GM23248 (cell line): Measurements from ENCODE around the gene TRIM42. TPM values are rescaled to one million over a fixed set of nuclear protein-coding genes. Genes with fewer than 3 reads are reported as not detected.

Experiments
- DNase-seq: peaks from one replicate; pipeline ENCODE4 v3.0.0-alpha.2; 2015
- H2AFZ ChIP-seq: fragments of 200-600 bp; sonication (generic); 2 replicates; pipeline ENCODE4 v1.6.1; 2016; ENCODE audit warnings: antibody characterized with exemption
- H3F3A ChIP-seq: fragments of 200-600 bp; sonication (generic); 2 replicates; pipeline ENCODE4 v1.6.1; 2016; ENCODE audit warnings: mild to moderate bottlenecking, antibody characterized with exemption, mixed run types; ENCODE audit not compliant: insufficient read depth
- H3K27ac ChIP-seq: fragments of 200-600 bp; sonication (generic); 2 replicates; pipeline ENCODE4 v1.5.1; 2016; ENCODE audit warnings: mild to moderate bottlenecking
- H3K27me3 ChIP-seq: fragments of 200-600 bp; sonication (generic); replicated peaks from 2 replicates; pipeline ENCODE4 v1.6.1; 2016; ENCODE audit warnings: mild to moderate bottlenecking; ENCODE audit not compliant: insufficient read depth
- H3K36me3 ChIP-seq: fragments of 200-600 bp; sonication (generic); 2 replicates; pipeline ENCODE4 v1.6.1; 2016; ENCODE audit warnings: low read depth, mild to moderate bottlenecking
- H3K4me1 ChIP-seq: fragments of 200-600 bp; sonication (generic); 2 replicates; pipeline ENCODE4 v1.6.1; 2016; ENCODE audit warnings: mild to moderate bottlenecking; ENCODE audit not compliant: insufficient read depth
- H3K4me2 ChIP-seq: fragments of 200-600 bp; sonication (generic); one replicate; pipeline ENCODE4 v1.6.1; 2016; ENCODE audit warnings: mild to moderate bottlenecking; ENCODE audit not compliant: unreplicated experiment
- H3K4me3 ChIP-seq: fragments of 200-600 bp; sonication (generic); 2 replicates; pipeline ENCODE4 v1.5.1; 2016; ENCODE audit warnings: mild to moderate bottlenecking
- H3K79me2 ChIP-seq: fragments of 200-600 bp; sonication (generic); 2 replicates; pipeline ENCODE4 v1.6.1; 2016; ENCODE audit warnings: mild to moderate bottlenecking; ENCODE audit not compliant: insufficient read depth
- H3K9ac ChIP-seq: fragments of 200-600 bp; sonication (generic); 2 replicates; pipeline ENCODE4 v1.6.1; 2016; ENCODE audit warnings: mild to moderate bottlenecking
- H3K9me2 ChIP-seq: fragments of 200-600 bp; sonication (generic); 2 replicates; pipeline ENCODE4 v1.6.1; 2016; ENCODE audit warnings: mixed run types, mild to moderate bottlenecking, moderate library complexity; ENCODE audit not compliant: insufficient read depth
- H3K9me3 ChIP-seq: fragments of 200-600 bp; sonication (generic); one replicate; pipeline ENCODE4 v1.6.1; 2017; ENCODE audit warnings: low read depth
- H4K20me1 ChIP-seq: fragments of 200-600 bp; sonication (generic); 2 replicates; pipeline ENCODE4 v1.6.0; 2016; ENCODE audit not compliant: insufficient read depth
- EZH2 ChIP-seq: fragments of 200-600 bp; sonication (generic); IDR thresholded peaks from 2 replicates; pipeline ENCODE4 v1.6.1; 2018; ENCODE audit warnings: antibody characterized with exemption, mild to moderate bottlenecking; ENCODE audit not compliant: insufficient read depth, poor library complexity, severe bottlenecking
- EZH2phosphoT487 ChIP-seq: fragments of 200-600 bp; sonication (generic); IDR thresholded peaks from 2 replicates; pipeline ENCODE4 v1.6.1; 2018; ENCODE audit warnings: antibody characterized with exemption, moderate library complexity, mild to moderate bottlenecking, low read depth; ENCODE audit not compliant: insufficient read depth
- WGBS, 2 experiments: methylation state at CpG; one replicate each; pipeline ENCODE4 v1.1.6; 2015 to 2017; ENCODE audit warnings: low lambda C conversion rate in 2 of 2, low coverage in 1 of 2; ENCODE audit errors: missing lambda C conversion rate in 2 of 2; 5-methylcytosine and 5-hydroxymethylcytosine counted together
- in situ Hi-C: fragments of 300-500 bp; cut with MboI; formaldehyde crosslinking; loops from 2 replicates; pipeline ENCODE4 v1.15.0; 2020
- polyA plus RNA-seq: library from polyadenylated mRNA; unstranded; fragments of >200 nt; fragmentation: Nextera tagmentation; extraction: Ambion mirVana; gene quantifications from 2 replicates; pipeline ENCODE4 v1.2.1, GENCODE V29; 2016
- total RNA-seq: library from RNA; depleted of rRNA; stranded (reverse); fragments of >200 nt; shearing (Covaris generic); gene quantifications from 2 replicates; pipeline ENCODE4 v1.2.3, GENCODE V29; 2014

Gene TRIM42
- total and polyA plus RNA-seq, 2 experiments from 2014 or later, result not detected

DNA sequence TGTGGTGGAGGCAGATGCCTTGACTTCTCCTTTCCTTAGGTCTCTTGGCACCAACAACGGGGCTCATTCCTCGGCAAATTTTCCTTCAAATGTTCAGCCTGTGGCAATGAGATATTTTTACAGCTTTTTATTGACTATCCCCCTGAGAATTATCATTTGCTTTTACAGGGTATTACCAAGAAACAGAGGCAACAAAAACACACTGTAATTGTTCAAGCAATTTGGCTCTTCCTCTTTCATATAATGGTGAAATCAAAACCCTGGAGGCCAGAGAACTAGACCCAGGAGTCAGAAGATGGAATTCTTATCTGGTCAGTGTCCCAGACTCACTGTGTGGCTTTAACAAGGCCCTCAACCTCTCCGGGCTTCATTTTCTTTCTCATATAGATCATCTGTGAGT is 40.1 kb downstream of the TRIM42 start:
- no peaks in the 10 kb centered on the region for H3K9me3 ChIP-seq
- no peaks in the 10 kb centered on the region for H3K36me3 ChIP-seq
- WGBS, 2 experiments, result 2 to 9% methylated on average over 3 of the region's 3 CpGs

GRCh38 chr3:140719841-140720614 is 42.2 kb downstream of the TRIM42 start:
- Histone ChIP-seq H4K20me1 (no peaks in the 10 kb centered on the region), H2AFZ (no peak overlapping the region), H3K9ac (no peak overlapping the region), H3K4me1 (no peaks in the 10 kb centered on the region), H3K9me2 (no peaks in the 10 kb centered on the region), H3K4me2 (no peak overlapping the region), H3K36me3 (no peaks in the 10 kb centered on the region), H3F3A (no peaks in the 10 kb centered on the region), H3K4me3 (no peak overlapping the region), H3K27ac (no peak overlapping the region), H3K79me2 (no peaks in the 10 kb centered on the region), H3K27me3 (no peaks in the 10 kb centered on the region), H3K9me3 (no peaks in the 10 kb centered on the region)
- no peak for DNase-seq
- no peak for TF ChIP-seq EZH2
- in situ Hi-C loops, result no loop called here
- 2 to 10% methylated on average over 5 of the region's 5 CpGs for WGBS, 2 experiments

More for the DNA sequence above, 40.1 kb downstream of the TRIM42 start:
- H3K9me2 ChIP-seq, result no peaks in the 10 kb centered on the region
- no peak for DNase-seq
- no peaks in the 10 kb centered on the region for H3K79me2 ChIP-seq
- no peak overlapping the region for H3K4me2 ChIP-seq
- no peak overlapping the region for H2AFZ ChIP-seq
- in situ Hi-C loops, result no loop called here
- H3K27ac ChIP-seq, result no peak overlapping the region
- no peaks in the 10 kb centered on the region for H3K27me3 ChIP-seq
- no peak overlapping the region for H3K9ac ChIP-seq
- TF ChIP-seq EZH2phosphoT487 (no peak), EZH2 (no peak)
- no peak overlapping the region for H3K4me3 ChIP-seq
- no peaks in the 10 kb centered on the region for H3F3A ChIP-seq
- no peaks in the 10 kb centered on the region for H3K4me1 ChIP-seq
- H4K20me1 ChIP-seq, result no peaks in the 10 kb centered on the region

DNA sequence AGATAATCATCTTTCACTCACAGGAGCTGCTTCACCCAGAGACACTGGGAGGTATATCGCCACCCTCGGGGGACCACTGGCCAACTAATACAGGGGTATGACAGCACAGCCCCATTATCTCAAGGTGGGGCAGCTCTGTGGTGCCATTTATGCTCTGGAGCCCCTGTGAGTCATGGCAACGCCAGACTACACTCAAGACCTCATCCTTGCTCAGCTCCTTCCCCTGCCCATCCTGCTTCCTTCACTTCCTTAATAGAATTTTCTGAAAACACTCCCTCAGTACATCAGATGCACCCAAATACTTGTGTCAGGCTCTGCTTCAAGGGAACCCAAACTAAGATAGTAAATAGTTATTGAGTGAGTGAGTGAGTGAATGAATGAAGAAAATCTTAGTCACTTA is 45.7 kb downstream of the TRIM42 start:
- no peak overlapping the region for H3K27ac ChIP-seq
- H3K4me2 ChIP-seq, result no peak overlapping the region
- H3K36me3 ChIP-seq, result no peaks in the 10 kb centered on the region
- H3K9ac ChIP-seq, result no peak overlapping the region
- in situ Hi-C loops, result no loop called here
- H3K4me1 ChIP-seq, result no peaks in the 10 kb centered on the region
- no peaks in the 10 kb centered on the region for H4K20me1 ChIP-seq
- no peaks in the 10 kb centered on the region for H3K79me2 ChIP-seq
- no peak overlapping the region for H3K4me3 ChIP-seq
- WGBS, 2 experiments, result 38 to 40% methylated on average over 3 of the region's 3 CpGs
- no peaks in the 10 kb centered on the region for H3K9me3 ChIP-seq
- DNase-seq, result no peak
- no peaks in the 10 kb centered on the region for H3F3A ChIP-seq
- no peaks in the 10 kb centered on the region for H3K9me2 ChIP-seq
- no peak for TF ChIP-seq EZH2
- TF ChIP-seq EZH2phosphoT487, result no peak
- no peak overlapping the region for H2AFZ ChIP-seq
- no peaks in the 10 kb centered on the region for H3K27me3 ChIP-seq

DNA sequence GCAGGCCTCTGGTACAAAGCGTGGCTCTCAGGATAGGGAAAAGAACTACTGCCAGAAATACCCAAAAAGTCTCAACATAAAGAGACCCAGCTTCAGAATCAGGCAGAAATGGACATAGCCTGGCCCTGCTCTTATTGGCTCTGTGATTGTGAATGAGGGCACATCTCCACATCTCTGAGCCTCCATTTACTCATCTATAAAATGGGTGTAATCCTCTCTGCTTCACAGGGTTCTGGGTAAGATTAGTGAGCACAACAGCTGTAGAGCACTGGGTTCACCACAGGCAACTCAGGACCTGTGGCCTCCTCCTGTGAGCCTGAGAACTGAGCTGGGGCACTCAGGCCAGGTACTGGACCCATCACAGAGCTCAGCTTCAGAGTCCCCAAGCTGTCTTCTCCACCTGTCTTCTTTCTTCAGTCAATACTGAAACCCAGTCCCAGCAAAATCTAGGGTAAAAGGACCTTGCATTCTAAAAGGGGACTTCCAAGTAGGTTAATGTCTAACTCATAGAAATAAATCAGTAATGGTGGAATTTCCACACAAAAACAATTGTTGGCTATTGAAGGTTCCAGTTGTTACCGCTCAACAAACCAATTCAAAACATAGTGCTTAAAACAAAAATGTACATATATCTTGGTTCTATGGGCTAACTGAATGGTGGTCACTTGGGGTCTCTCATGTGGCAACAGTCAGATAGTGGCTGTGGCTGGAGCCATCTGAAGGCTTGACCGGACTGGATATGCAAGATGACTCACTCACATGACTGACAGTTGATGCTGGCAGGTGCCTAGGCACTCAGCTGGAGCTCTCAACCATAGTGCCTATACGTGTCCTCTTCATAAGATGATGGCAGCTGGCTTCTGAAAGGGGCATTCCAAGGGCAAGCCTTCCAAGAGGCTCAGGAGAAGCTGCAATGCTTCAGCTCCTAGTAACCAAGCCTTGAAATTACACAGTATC is 47.3 kb downstream of the TRIM42 start:
- H3K27me3 ChIP-seq, result no peaks in the 10 kb centered on the region; the same call in 1 of the 2 replicates
- H3K4me1 ChIP-seq, result no peaks in the 10 kb centered on the region
- no peak overlapping the region for H3K4me3 ChIP-seq
- H2AFZ ChIP-seq, result no peak overlapping the region
- H3K27ac ChIP-seq, result no peak overlapping the region
- TF ChIP-seq EZH2, result no peak
- TF ChIP-seq EZH2phosphoT487, result no peak
- H3F3A ChIP-seq, result no peaks in the 10 kb centered on the region
- DNase-seq, result no peak
- H4K20me1 ChIP-seq, result no peaks in the 10 kb centered on the region
- H3K9me3 ChIP-seq, result no peaks in the 10 kb centered on the region
- no peaks in the 10 kb centered on the region for H3K9me2 ChIP-seq
- no peaks in the 10 kb centered on the region for H3K79me2 ChIP-seq
- no peaks in the 10 kb centered on the region for H3K36me3 ChIP-seq
- H3K4me2 ChIP-seq, result no peak overlapping the region
- in situ Hi-C loops, result no loop called here
- 39% methylated on average over 4 of the region's 4 CpGs for WGBS, 2 experiments
- no peak overlapping the region for H3K9ac ChIP-seq
